Activated naive CD8-positive, alpha-beta T cell treated with anti-CD3 and anti-CD28 coated beads, Interleukin-2, amount 50 U/mL, for 24 hours (primary cell): ENCODE measurements around the gene NUMA1.

Experiments
- ATAC-seq: fragments of 150-1000 bp; cut with Tn5 transposase; one replicate; pipeline ENCODE4 v1.10.0; 2021
- DNase-seq: peaks from one replicate; pipeline ENCODE4 v3.0.0; 2021
- H3K27ac Mint-ChIP-seq: one replicate; pipeline ENCODE4 v1.8.0; 2021; ENCODE audit warnings: mild to moderate bottlenecking, mixed read lengths
- H3K27me3 Mint-ChIP-seq: one replicate; pipeline ENCODE4 v1.8.0; 2021; ENCODE audit warnings: mixed read lengths
- H3K36me3 Mint-ChIP-seq: one replicate; pipeline ENCODE4 v1.8.0; 2021; ENCODE audit warnings: low read depth, mixed read lengths
- H3K4me1 Mint-ChIP-seq: one replicate; pipeline ENCODE4 v1.8.0; 2021; ENCODE audit warnings: mixed read lengths
- H3K4me3 Mint-ChIP-seq: one replicate; pipeline ENCODE4 v1.8.0; 2021; ENCODE audit warnings: mild to moderate bottlenecking, moderate library complexity, mixed read lengths
- H3K9me3 Mint-ChIP-seq: one replicate; pipeline ENCODE4 v1.8.0; 2021; ENCODE audit warnings: mixed read lengths

The NUMA1 gene, protein sequence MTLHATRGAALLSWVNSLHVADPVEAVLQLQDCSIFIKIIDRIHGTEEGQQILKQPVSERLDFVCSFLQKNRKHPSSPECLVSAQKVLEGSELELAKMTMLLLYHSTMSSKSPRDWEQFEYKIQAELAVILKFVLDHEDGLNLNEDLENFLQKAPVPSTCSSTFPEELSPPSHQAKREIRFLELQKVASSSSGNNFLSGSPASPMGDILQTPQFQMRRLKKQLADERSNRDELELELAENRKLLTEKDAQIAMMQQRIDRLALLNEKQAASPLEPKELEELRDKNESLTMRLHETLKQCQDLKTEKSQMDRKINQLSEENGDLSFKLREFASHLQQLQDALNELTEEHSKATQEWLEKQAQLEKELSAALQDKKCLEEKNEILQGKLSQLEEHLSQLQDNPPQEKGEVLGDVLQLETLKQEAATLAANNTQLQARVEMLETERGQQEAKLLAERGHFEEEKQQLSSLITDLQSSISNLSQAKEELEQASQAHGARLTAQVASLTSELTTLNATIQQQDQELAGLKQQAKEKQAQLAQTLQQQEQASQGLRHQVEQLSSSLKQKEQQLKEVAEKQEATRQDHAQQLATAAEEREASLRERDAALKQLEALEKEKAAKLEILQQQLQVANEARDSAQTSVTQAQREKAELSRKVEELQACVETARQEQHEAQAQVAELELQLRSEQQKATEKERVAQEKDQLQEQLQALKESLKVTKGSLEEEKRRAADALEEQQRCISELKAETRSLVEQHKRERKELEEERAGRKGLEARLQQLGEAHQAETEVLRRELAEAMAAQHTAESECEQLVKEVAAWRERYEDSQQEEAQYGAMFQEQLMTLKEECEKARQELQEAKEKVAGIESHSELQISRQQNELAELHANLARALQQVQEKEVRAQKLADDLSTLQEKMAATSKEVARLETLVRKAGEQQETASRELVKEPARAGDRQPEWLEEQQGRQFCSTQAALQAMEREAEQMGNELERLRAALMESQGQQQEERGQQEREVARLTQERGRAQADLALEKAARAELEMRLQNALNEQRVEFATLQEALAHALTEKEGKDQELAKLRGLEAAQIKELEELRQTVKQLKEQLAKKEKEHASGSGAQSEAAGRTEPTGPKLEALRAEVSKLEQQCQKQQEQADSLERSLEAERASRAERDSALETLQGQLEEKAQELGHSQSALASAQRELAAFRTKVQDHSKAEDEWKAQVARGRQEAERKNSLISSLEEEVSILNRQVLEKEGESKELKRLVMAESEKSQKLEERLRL (N-terminal part only)

GRCh38 chr11:72080326-72081183 lies at the start of gene NUMA1, which contains the start of gene LRRC51:
Gene NUMA1 (minus strand): TSS chr11:72080542. CDS start chr11:72035943, 44,599 bp downstream.
Gene LRRC51 (plus strand): TSS chr11:72080850. CDS start chr11:72089084, 8,234 bp downstream.
- Mint-ChIP-seq H3K27me3 (no peaks in the 10 kb centered on the region), H3K27ac (peak within 1 kb of the TSS; percentile 97), H3K36me3 (peaks cover 11% of the 10 kb centered on the region), H3K4me3 (peak within 1 kb of the TSS; percentile 91), H3K4me1 (peaks cover 39% of the 10 kb centered on the region), H3K9me3 (no peaks in the 10 kb centered on the region)
- peak; percentile 98 for DNase-seq
- ATAC-seq: peak; percentile 96

DNA sequence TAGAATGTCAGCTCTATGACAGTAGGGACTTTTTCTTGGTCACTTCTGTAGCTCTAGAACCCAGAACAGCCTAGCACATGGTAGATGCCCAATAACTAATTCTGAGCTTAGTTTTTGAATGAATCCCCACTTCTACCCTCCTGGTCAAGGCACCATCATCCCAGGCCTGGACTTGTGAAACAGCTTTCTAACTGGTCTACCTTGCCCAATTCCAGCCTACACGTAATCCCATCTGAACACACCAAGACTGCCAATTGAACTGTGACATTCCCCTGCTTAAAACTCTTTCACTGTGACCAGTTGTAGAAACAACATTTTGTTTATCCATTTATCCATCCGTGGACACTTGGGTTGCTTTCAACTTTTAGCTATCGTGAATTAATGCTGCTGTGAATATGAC lies 49.0 kb upstream of the NUMA1 start:
- no peak for ATAC-seq
- H3K36me3 Mint-ChIP-seq: peaks cover 10% of the 10 kb centered on the region
- no peak overlapping the region for H3K27ac Mint-ChIP-seq
- peaks cover 11% of the 10 kb centered on the region for H3K9me3 Mint-ChIP-seq
- H3K4me3 Mint-ChIP-seq: no peak overlapping the region
- no peak for DNase-seq
- H3K4me1 Mint-ChIP-seq: no peaks in the 10 kb centered on the region
- H3K27me3 Mint-ChIP-seq: peaks cover 6% of the 10 kb centered on the region

- H3K27me3 Mint-ChIP-seq: peaks cover 5% of the 10 kb centered on the region
- DNase-seq: no peak
- H3K4me1 Mint-ChIP-seq: no peaks in the 10 kb centered on the region
- peaks cover 10% of the 10 kb centered on the region for H3K36me3 Mint-ChIP-seq
- H3K4me3 Mint-ChIP-seq: no peak overlapping the region
- no peak overlapping the region for H3K27ac Mint-ChIP-seq
- no peak for ATAC-seq
- H3K9me3 Mint-ChIP-seq: peaks cover 11% of the 10 kb centered on the region
These were observed 47.6 kb upstream of the NUMA1 start for GRCh38 chr11:72127923-72128322.

GRCh38 chr11:72125956-72126355 lies 45.6 kb upstream of the NUMA1 start:
- H3K9me3 Mint-ChIP-seq: peaks cover 11% of the 10 kb centered on the region
- DNase-seq: no peak
- peaks cover 10% of the 10 kb centered on the region for H3K36me3 Mint-ChIP-seq
- H3K4me1 Mint-ChIP-seq: no peaks in the 10 kb centered on the region
- H3K27me3 Mint-ChIP-seq: peaks cover 1% of the 10 kb centered on the region
- no peak overlapping the region for H3K4me3 Mint-ChIP-seq
- H3K27ac Mint-ChIP-seq: no peak overlapping the region
- no peak for ATAC-seq

DNA sequence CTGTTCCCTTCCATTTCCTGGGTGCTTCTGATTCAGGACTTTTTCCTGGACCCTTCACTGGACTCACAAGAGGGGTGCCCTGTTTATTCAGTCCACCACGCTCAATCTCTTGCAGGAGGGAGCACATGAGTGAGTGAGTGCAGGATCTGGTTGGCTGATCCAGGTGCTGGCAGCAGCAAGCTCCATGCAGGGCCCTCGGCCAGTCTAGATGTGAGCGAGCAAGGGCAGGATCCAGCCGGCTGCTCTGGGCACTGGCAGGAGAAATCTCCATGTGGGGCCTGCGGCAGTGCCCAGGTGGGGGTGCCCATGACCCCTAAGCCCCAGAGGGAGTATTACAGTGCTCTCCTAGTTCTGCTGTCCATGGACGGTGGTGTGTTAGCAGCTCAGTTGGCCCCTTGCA lies 43.7 kb upstream of the NUMA1 start:
- Mint-ChIP-seq H3K36me3 (peaks cover 7% of the 10 kb centered on the region), H3K4me1 (no peaks in the 10 kb centered on the region), H3K27me3 (peaks cover 1% of the 10 kb centered on the region), H3K27ac (no peak overlapping the region), H3K4me3 (no peak overlapping the region), H3K9me3 (peaks cover 8% of the 10 kb centered on the region)
- no peak for ATAC-seq
- DNase-seq: no peak

- H3K27me3 Mint-ChIP-seq: peaks cover 1% of the 10 kb centered on the region
- no peak overlapping the region for H3K4me3 Mint-ChIP-seq
- no peaks in the 10 kb centered on the region for H3K4me1 Mint-ChIP-seq
- no peak for ATAC-seq
- H3K27ac Mint-ChIP-seq: no peak overlapping the region
- H3K9me3 Mint-ChIP-seq: no peaks in the 10 kb centered on the region
- no peak for DNase-seq
- H3K36me3 Mint-ChIP-seq: peaks cover 2% of the 10 kb centered on the region
These were observed 42.8 kb upstream of the NUMA1 start for GRCh38 chr11:72123117-72123653.

- Mint-ChIP-seq H3K27me3 (peaks cover 1% of the 10 kb centered on the region), H3K27ac (no peak overlapping the region), H3K4me3 (no peak overlapping the region), H3K9me3 (no peaks in the 10 kb centered on the region), H3K4me1 (no peaks in the 10 kb centered on the region), H3K36me3 (peaks cover 2% of the 10 kb centered on the region)
- DNase-seq: no peak
- ATAC-seq: no peak
These were observed 42.3 kb upstream of the NUMA1 start for GRCh38 chr11:72122607-72123006.

DNA sequence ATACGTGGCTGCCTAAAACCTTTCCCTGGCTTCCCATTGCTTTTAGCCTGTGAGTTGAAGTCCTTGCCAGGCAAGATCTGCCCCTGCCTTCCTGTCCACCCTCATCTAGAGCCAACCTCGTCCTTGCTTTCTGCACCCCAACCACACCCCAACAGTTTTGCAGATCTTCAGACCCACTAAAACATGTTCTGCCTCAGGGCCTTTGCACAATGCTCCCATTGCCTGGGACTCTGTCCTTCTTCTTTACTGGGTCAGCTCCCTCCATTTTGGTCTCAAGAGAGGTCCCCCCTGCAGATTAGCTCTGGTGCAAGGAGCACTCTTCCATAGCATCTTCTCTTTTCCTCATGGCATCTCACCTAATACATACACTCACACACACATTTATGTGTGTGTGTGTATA lies 40.6 kb upstream of the NUMA1 start:
- no peaks in the 10 kb centered on the region for H3K36me3 Mint-ChIP-seq
- peaks cover 1% of the 10 kb centered on the region for H3K27me3 Mint-ChIP-seq
- ATAC-seq (no peak), DNase-seq (no peak)
- no peaks in the 10 kb centered on the region for H3K4me1 Mint-ChIP-seq
- H3K9me3 Mint-ChIP-seq: no peaks in the 10 kb centered on the region
- H3K4me3 Mint-ChIP-seq: no peak overlapping the region
- H3K27ac Mint-ChIP-seq: no peak overlapping the region

GRCh38 chr11:72119198-72119597 lies 38.9 kb upstream of the NUMA1 start:
- Mint-ChIP-seq H3K4me3 (no peak overlapping the region), H3K27ac (no peak overlapping the region), H3K4me1 (no peaks in the 10 kb centered on the region), H3K9me3 (no peaks in the 10 kb centered on the region), H3K36me3 (no peaks in the 10 kb centered on the region), H3K27me3 (peaks cover 1% of the 10 kb centered on the region)
- DNase-seq (no peak), ATAC-seq (no peak)

- Mint-ChIP-seq H3K27me3 (no peaks in the 10 kb centered on the region), H3K4me3 (no peak overlapping the region), H3K9me3 (no peaks in the 10 kb centered on the region), H3K27ac (no peak overlapping the region), H3K36me3 (no peaks in the 10 kb centered on the region), H3K4me1 (peaks cover 18% of the 10 kb centered on the region)
- ATAC-seq (no peak), DNase-seq (no peak)
These were observed 35.8 kb upstream of the NUMA1 start for GRCh38 chr11:72116019-72116755.

GRCh38 chr11:72114570-72114969 lies 34.2 kb upstream of the NUMA1 start:
- Mint-ChIP-seq H3K27ac (no peak overlapping the region), H3K4me3 (no peak overlapping the region), H3K4me1 (peaks cover 20% of the 10 kb centered on the region), H3K9me3 (no peaks in the 10 kb centered on the region), H3K36me3 (peaks cover 2% of the 10 kb centered on the region), H3K27me3 (no peaks in the 10 kb centered on the region)
- no peak for DNase-seq
- ATAC-seq: no peak

DNA sequence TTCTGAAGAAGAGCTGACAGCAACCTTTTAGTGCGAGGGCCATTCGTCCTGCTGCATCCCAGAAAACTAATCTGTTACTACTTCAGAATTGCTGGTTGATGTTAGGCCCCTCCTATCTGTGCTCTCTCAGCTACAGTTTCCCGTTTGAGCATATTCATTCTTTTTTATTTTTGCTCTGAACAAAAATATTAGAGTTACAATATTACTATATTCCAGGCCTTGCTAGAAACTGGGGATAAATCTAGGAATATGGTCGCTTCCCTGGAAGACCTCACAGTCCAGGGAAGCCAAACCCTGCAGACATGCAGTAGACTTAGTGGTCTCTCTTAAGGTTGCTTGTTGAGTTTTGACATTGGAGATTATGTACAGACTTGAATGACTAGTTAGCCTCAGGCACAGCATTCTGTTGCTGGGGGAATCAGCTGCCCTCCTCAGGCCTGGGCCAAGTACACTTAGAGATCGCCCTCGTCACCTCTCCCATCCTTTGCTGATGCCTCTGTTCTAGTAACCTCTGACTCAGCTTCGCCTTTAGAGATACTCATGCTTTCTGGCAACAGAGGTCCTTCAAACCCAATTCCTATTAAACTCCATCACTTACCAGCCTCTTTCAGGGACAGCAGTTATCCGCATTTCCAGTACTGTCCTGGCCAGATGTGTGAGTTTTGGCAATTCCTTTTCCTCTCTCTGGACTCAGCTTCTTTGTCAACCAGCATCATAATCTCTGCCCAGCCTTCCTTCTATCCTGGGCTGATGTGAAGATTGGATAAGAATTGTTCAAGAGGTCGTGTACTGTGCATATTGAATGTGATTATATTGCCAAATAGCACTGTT lies 32.9 kb upstream of the NUMA1 start:
- H3K4me1 Mint-ChIP-seq: peaks cover 20% of the 10 kb centered on the region
- H3K9me3 Mint-ChIP-seq: no peaks in the 10 kb centered on the region
- ATAC-seq (no peak), DNase-seq (no peak)
- peak overlapping the region; percentile 99 for H3K27ac Mint-ChIP-seq
- peak overlapping the region; percentile 95 for H3K4me3 Mint-ChIP-seq
- peaks cover 2% of the 10 kb centered on the region for H3K36me3 Mint-ChIP-seq
- H3K27me3 Mint-ChIP-seq: no peaks in the 10 kb centered on the region
